ENCODE data around the gene GID8.

DNA sequence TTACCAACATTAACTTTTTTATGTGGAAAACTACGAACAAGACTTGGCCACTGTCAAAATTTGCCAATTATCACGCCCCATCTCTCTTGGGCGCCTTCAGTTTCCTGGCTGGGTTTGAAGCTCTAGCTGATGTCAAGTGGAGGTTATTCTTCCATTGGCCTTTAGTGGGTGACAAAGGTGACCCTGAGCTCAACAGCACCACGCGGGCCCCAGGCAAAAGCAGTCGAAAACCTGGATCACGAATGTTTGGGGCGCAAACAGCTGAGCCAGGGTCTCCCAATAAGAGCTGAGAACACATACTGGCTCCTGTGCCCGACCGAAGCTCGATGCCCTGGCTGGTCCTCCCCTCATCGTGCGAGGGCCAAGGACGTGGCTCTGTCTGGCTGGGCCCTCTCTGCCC is 41.4 kb downstream of the GID8 start:
- TF ChIP-seq, protein P1, sequence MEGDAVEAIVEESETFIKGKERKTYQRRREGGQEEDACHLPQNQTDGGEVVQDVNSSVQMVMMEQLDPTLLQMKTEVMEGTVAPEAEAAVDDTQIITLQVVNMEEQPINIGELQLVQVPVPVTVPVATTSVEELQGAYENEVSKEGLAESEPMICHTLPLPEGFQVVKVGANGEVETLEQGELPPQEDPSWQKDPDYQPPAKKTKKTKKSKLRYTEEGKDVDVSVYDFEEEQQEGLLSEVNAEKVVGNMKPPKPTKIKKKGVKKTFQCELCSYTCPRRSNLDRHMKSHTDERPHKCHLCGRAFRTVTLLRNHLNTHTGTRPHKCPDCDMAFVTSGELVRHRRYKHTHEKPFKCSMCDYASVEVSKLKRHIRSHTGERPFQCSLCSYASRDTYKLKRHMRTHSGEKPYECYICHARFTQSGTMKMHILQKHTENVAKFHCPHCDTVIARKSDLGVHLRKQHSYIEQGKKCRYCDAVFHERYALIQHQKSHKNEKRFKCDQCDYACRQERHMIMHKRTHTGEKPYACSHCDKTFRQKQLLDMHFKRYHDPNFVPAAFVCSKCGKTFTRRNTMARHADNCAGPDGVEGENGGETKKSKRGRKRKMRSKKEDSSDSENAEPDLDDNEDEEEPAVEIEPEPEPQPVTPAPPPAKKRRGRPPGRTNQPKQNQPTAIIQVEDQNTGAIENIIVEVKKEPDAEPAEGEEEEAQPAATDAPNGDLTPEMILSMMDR (IDR thresholded peaks at IDR 0.05), result no peak
- TF ChIP-seq POLR2A (IDR thresholded peaks at IDR 0.05), result no peak

Measured in uterus (tissue), 2 donors.